Occipital lobe (tissue), 2 donors: ENCODE data around the gene NUTM2F. TPM values are rescaled to one million over a fixed set of nuclear protein-coding genes. Genes with fewer than 3 reads are reported as not detected.
A peak's percentile ranks its signal among the peaks of the same experiment; 100 is the strongest.
"Not testable (repeated sequence)": the region's sequence is repeated elsewhere in the genome, so short reads cannot be mapped to it uniquely, and the experiment has no call there.

Experiments
- DNase-seq: peaks from one replicate; lab custom pipeline; 2025; lab: John Stamatoyannopoulos, UW
- total RNA-seq: library from RNA; depleted of rRNA; stranded (reverse); fragments of >200 nt; gene quantifications from one replicate; pipeline ENCODE4 v1.2.3, GENCODE V29; 2014

The NUTM2F gene
- total RNA-seq, 1 donor from 2014 or later: not detected

- DNase-seq: not testable (repeated sequence)
Observed at GRCh38 chr9:94315034-94315984, 13.1 kb downstream of the NUTM2F start.

- DNase-seq: no peak
Observed at GRCh38 chr9:94303321-94303720, 25.1 kb downstream of the NUTM2F start.

- DNase-seq: no peak
Observed at GRCh38 chr9:94302426-94302825, 26.0 kb downstream of the NUTM2F start.

GRCh38 chr9:94301583-94301982, 26.9 kb downstream of the NUTM2F start:
- DNase-seq: no peak

GRCh38 chr9:94300470-94301301, 27.8 kb downstream of the NUTM2F start:
- DNase-seq: no peak

GRCh38 chr9:94298949-94299599, 29.4 kb downstream of the NUTM2F start:
- DNase-seq: peak; percentile 13

GRCh38 chr9:94289691-94290090, 38.8 kb downstream of the NUTM2F start:
- DNase-seq: no peak

GRCh38 chr9:94287877-94288513, 40.4 kb downstream of the NUTM2F start:
- no peak for DNase-seq

- DNase-seq: no peak
Observed at GRCh38 chr9:94286116-94286515, 42.3 kb downstream of the NUTM2F start.

GRCh38 chr9:94281101-94281500, 47.3 kb downstream of the NUTM2F start:
- no peak for DNase-seq

- no peak for DNase-seq
Observed at GRCh38 chr9:94280409-94280989, 47.9 kb downstream of the NUTM2F start.

GRCh38 chr9:94277885-94278536, 50.4 kb downstream of the NUTM2F start:
- DNase-seq: no peak

- not testable (repeated sequence) for DNase-seq
Observed at GRCh38 chr9:94277029-94277428, 51.4 kb downstream of the NUTM2F start.

GRCh38 chr9:94270009-94270408, 58.4 kb downstream of the NUTM2F start:
- DNase-seq: no peak

- no peak for DNase-seq
Observed at GRCh38 chr9:94269264-94269663, 59.2 kb downstream of the NUTM2F start.

Other genes with a start within 250 kb of the NUTM2F start
- gene PTPDC1, start 244.2 kb downstream of the NUTM2F start, total RNA-seq: 20.0 TPM
- 10.0 TPM for gene ZNF169, start 69.3 kb downstream of the NUTM2F start, total RNA-seq
- not detected for gene PCAT7, start 226.4 kb upstream of the NUTM2F start, total RNA-seq